ENCODE measurements around the gene PACSIN2.

The PACSIN2 gene

DNA sequence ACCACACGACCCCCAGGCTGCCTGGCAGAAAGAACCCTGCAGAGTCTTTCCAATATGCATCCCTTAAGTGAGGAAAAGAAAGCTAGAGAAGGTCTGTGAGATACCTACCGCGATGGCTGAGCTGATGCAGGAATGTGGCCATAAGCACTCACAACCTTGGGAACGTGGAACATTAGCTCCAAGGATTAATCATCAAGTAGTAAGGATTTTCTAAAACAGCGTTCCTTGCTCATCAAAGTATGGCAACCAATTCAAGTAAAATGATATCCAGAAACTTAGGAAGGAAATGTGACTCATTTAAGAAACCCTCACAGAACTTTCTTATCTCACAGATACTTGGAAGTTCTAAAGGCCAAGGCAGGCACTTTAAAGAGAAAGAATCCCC lies 12.8 kb downstream of the PACSIN2 start:
- ChIA-PET CTCF (no interaction called here), POLR2A (interaction anchor here (5.9 kb wide), 1 partner anchor 13 kb away, joined by 30 read pairs; the partner anchor contains the start of gene PACSIN2)
- TF ChIP-seq SP1 (IDR thresholded peaks at IDR 0.05) = no peak
- no peak for TF ChIP-seq CTBP1 (IDR thresholded peaks at IDR 0.05; ENCODE audit: borderline replicate concordance)
- TF ChIP-seq BHLHE40 (IDR thresholded peaks at IDR 0.05; ENCODE audit: borderline replicate concordance) = no peak
- TF ChIP-seq, protein P1, sequence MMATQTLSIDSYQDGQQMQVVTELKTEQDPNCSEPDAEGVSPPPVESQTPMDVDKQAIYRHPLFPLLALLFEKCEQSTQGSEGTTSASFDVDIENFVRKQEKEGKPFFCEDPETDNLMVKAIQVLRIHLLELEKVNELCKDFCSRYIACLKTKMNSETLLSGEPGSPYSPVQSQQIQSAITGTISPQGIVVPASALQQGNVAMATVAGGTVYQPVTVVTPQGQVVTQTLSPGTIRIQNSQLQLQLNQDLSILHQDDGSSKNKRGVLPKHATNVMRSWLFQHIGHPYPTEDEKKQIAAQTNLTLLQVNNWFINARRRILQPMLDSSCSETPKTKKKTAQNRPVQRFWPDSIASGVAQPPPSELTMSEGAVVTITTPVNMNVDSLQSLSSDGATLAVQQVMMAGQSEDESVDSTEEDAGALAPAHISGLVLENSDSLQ (IDR thresholded peaks at IDR 0.05) = no peak
- no peak for TF ChIP-seq SUZ12 (IDR thresholded peaks at IDR 0.05)
- TF ChIP-seq ELF4 (IDR thresholded peaks at IDR 0.05) = no peak
- TF ChIP-seq NFRKB (IDR thresholded peaks at IDR 0.05) = no peak
- TF ChIP-seq FOXK2 (IDR thresholded peaks at IDR 0.05) = no peak
- no peak for TF ChIP-seq LEF1 (IDR thresholded peaks at IDR 0.05; ENCODE audit: borderline replicate concordance)
- TF ChIP-seq TARDBP (IDR thresholded peaks at IDR 0.05) = no peak
- TF ChIP-seq ZNF384 (IDR thresholded peaks at IDR 0.05) = no peak
- TF ChIP-seq ARNT (IDR thresholded peaks at IDR 0.05) = no peak
- TF ChIP-seq L3MBTL2 (conservative IDR thresholded peaks at IDR 0.05) = no peak

DNA sequence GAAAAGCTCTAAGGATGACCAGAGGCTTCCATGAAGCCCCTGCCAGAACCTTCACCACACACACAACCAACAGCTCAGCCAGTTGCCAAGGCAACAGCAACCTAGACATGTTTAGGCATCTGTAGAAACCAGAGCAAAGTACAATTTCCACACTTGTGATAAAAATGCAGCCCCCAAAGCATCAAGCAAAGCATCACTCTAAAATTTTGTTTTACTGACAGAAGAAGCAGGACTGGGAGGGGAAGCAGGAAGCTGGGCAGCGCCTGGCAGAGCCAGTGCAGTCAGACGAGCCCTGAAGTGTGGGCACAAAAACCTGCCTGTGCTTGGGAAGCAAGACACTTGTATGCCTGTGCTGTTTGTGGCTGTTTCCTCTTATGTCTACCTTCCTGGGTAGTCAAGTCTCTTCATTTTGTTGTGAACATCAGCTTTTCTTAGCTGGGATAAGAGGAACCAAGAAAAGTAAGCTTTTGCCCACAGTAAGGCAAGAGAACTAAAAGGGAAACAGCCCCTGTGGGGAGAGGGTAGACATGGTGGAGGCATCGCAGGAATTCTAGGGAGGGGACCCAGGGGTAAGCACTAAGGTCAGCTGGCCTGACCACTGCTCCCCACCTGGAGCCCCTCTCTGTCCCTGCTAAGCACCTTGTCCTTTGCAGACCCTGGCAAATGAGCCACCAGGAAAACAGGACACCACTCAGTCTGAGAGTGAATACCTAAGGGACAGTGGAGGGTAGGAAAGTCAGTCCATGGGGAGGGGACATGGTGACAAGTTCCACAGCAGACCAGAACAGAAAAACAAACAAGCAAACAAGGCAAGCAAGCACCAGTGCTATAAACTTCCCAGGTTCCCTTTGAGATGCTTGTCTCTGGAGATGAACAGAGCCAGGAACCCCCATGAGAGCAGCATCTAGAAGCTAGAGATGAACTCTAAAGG lies 13.4 kb downstream of the PACSIN2 start:
- ChIA-PET CTCF (interaction anchor here (0.6 kb wide), 1 partner anchor 13 kb away, joined by 3 read pairs; no protein-coding TSS in a partner anchor), POLR2A (interaction anchor here (0.6 to 5.9 kb wide), 3 partner anchors 13 to 150 kb away, joined by 3 to 30 read pairs (median 3); partner anchors contain the start of gene PACSIN2)
- TF ChIP-seq L3MBTL2 (conservative IDR thresholded peaks at IDR 0.05) (no peak), ELF4 (IDR thresholded peaks at IDR 0.05) (no peak), SP1 (IDR thresholded peaks at IDR 0.05) (no peak), HDGF (IDR thresholded peaks at IDR 0.05; ENCODE audit: borderline replicate concordance) (no peak), NFRKB (IDR thresholded peaks at IDR 0.05) (no peak), CTBP1 (IDR thresholded peaks at IDR 0.05; ENCODE audit: borderline replicate concordance) (no peak), LEF1 (IDR thresholded peaks at IDR 0.05; ENCODE audit: borderline replicate concordance) (no peak), FOXM1 (IDR thresholded peaks at IDR 0.05; ENCODE audit: borderline replicate concordance) (no peak), FOXA1 (IDR thresholded peaks at IDR 0.05) (no peak)
- TF ChIP-seq, protein P1 (IDR thresholded peaks at IDR 0.05) = no peak
- no peak for DNase-seq (ENCODE audit: extremely low spot score)

More for the DNA sequence above, 12.8 kb downstream of the PACSIN2 start:
- DNase-seq (ENCODE audit: extremely low spot score) = no peak

DNA sequence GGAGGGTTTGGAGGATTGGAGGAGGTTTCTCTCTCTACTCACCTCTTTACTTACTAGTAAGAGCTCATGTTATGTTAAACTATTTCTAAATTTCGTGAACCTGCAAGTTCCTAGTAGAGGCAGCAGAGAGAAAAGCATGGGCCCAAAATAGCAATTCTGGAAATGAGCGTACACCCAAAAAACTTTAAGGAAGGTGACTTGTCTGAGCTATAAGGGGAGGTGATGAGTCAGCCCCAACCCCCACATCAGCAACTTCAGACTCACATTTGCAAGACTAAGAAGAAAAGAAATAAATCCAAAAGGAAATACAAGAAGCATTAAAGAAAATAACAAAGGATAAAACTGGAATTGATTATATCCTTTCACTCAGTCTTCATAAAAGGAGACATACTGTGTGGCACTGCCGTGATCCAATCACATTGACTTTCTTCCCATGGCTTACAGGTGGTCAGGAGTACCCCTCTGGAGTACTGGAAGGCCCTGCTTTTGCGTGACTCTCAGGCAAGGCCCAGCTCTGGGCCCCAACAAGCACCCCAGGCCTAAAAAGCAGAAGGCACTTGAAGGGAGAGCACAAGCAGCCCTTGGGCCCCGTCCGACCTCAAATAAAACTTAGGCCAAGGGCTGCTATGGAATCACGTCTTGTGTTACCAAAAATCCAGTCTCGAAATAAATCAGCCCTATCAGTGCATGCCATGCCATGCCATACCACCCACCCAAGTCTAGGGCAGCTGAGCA lies 14.3 kb downstream of the PACSIN2 start:
- CTCF ChIA-PET = interaction anchor here (0.7 kb wide), 1 partner anchor 9 kb away, joined by 3 read pairs; no protein-coding TSS in a partner anchor
- no peak for DNase-seq (ENCODE audit: extremely low spot score)
- no peak for TF ChIP-seq ELF4 (IDR thresholded peaks at IDR 0.05)
- no peak for TF ChIP-seq L3MBTL2 (conservative IDR thresholded peaks at IDR 0.05)
- TF ChIP-seq ARNT (IDR thresholded peaks at IDR 0.05) = no peak
- no peak for TF ChIP-seq SP1 (IDR thresholded peaks at IDR 0.05)
- TF ChIP-seq FOXA1 (IDR thresholded peaks at IDR 0.05) = no peak
- TF ChIP-seq CTBP1 (IDR thresholded peaks at IDR 0.05; ENCODE audit: borderline replicate concordance) = no peak
- TF ChIP-seq BHLHE40 (IDR thresholded peaks at IDR 0.05; ENCODE audit: borderline replicate concordance) = no peak
- no peak for TF ChIP-seq SUZ12 (IDR thresholded peaks at IDR 0.05)
- no peak for TF ChIP-seq ZNF384 (IDR thresholded peaks at IDR 0.05)
- TF ChIP-seq, protein P1 (IDR thresholded peaks at IDR 0.05) = no peak
- TF ChIP-seq TARDBP (IDR thresholded peaks at IDR 0.05) = no peak
- TF ChIP-seq FOXK2 (IDR thresholded peaks at IDR 0.05) = no peak
- TF ChIP-seq LEF1 (IDR thresholded peaks at IDR 0.05; ENCODE audit: borderline replicate concordance) = no peak
- no peak for TF ChIP-seq FOXM1 (IDR thresholded peaks at IDR 0.05; ENCODE audit: borderline replicate concordance)
- no peak for TF ChIP-seq HDGF (IDR thresholded peaks at IDR 0.05; ENCODE audit: borderline replicate concordance)
- TF ChIP-seq NFRKB (IDR thresholded peaks at IDR 0.05) = no peak

DNA sequence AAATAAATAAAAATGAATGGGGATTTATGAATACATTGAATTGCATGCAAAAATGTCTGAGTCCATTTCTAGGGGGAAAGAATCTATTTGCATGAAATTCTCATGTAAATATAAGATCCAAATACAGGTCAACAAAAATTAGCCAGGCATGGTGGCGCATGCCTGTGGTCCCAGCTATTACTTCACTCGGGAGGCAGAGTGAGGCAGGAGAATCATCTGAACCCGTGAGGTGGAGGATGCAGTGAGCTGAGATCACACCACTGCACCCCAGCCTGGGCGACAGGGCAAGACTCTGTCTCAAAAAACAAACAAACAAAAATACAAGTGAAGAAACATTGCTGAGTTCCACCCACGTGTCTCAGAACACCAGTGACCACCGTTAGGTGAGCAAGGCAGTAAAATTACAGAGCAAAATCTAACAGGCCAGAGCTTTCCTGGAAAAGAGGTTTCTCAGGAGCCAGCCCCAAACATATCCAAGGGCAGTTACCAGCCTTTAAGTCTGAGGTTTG lies 17.3 kb downstream of the PACSIN2 start:
- POLR2A ChIA-PET = interaction anchor here (1.8 kb wide), 1 partner anchor 38 kb away, joined by 4 read pairs; no protein-coding TSS in a partner anchor
- CTCF ChIA-PET = interaction anchor here (0.9 kb wide), 1 partner anchor 19 kb away, joined by 3 read pairs; no protein-coding TSS in a partner anchor
- TF ChIP-seq ARNT (IDR thresholded peaks at IDR 0.05) (no peak), SUZ12 (IDR thresholded peaks at IDR 0.05) (no peak), FOXK2 (IDR thresholded peaks at IDR 0.05) (no peak), L3MBTL2 (conservative IDR thresholded peaks at IDR 0.05) (no peak), TARDBP (IDR thresholded peaks at IDR 0.05) (no peak), ELF4 (IDR thresholded peaks at IDR 0.05) (no peak), FOXM1 (IDR thresholded peaks at IDR 0.05; ENCODE audit: borderline replicate concordance) (no peak), NFRKB (IDR thresholded peaks at IDR 0.05) (no peak), ZNF384 (IDR thresholded peaks at IDR 0.05) (no peak), BHLHE40 (IDR thresholded peaks at IDR 0.05; ENCODE audit: borderline replicate concordance) (no peak)
- TF ChIP-seq, protein P1 (IDR thresholded peaks at IDR 0.05) = no peak

More for the DNA sequence above, 14.3 kb downstream of the PACSIN2 start:
- POLR2A ChIA-PET = interaction anchor here (0.7 to 5.9 kb wide), 2 partner anchors 14 to 41 kb away, joined by 3 to 30 read pairs; partner anchors contain the start of gene PACSIN2

More for the DNA sequence above, 17.3 kb downstream of the PACSIN2 start:
- DNase-seq (ENCODE audit: extremely low spot score) = no peak

All from HEK293T (cell line).